ENCODE results near the gene PPAT.

Gene PPAT

DNA sequence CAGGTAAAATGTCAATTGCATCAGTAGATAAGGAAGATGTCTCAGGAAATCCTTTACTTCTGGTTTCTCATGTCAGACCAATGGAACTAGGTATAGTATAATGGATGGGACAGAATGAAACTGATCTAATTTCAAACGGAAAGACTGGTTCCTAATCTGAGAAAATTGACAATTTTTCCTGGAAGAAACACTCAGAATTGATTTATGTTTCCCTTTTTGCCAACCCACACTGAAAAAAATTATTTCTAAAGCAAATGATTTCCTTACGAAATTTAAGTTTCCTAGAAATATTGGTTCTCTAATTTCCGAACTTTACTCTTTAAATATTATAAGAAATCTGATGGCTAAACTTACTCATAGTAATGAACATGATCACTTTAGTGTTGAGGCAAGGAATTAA, 19.1 kb downstream of the PPAT start:
- no peak for TF ChIP-seq CTCF (conservative IDR thresholded peaks at IDR 0.05)
- no peak overlapping the region for H3K27ac ChIP-seq

GRCh38 chr4:56414135-56414670, 21.2 kb downstream of the PPAT start:
- no peak for TF ChIP-seq CTCF (conservative IDR thresholded peaks at IDR 0.05)
- no peak overlapping the region for H3K27ac ChIP-seq

DNA sequence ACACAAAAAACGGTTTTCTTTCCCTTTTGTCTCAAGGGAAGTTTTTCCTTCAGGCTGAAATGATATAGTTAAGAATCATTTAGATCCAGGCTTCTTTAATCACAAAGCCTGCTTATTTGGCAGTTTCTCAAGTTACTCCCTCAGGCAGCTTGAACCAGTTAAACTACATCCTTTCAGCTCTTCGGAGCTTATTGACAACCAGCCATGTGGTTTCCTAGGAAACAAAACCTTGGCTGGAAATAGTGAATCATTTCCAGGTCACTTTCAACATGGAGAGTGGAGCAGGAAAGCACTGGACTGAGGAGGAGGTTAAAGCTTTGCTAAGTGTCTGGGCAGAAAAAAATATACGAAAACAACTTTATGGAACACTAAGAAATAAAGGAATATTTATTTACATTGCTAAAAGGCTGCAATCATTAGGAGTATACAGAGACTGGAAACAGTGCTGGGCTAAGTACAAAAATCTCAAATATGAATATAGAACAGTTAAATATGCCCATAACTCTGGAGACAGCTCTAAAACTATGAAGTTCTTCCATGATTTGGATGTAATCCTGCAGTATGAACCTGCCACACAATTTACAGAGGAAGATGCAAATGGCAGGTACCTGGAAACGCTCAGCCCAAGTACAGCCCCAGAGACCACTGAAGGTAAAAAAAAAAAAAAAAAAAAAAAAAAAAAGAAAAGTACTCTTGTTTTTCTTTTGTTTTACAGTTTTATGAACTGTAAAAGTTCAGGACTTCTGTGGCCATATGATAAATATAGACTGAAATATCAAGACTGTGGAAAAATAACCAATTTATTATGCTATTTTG, 25.0 kb downstream of the PPAT start:
- H3K27ac ChIP-seq, result peak overlapping the region; percentile 76
- TF ChIP-seq CTCF (conservative IDR thresholded peaks at IDR 0.05), result no peak

GRCh38 chr4:56409511-56410090, 25.8 kb downstream of the PPAT start:
- TF ChIP-seq CTCF (conservative IDR thresholded peaks at IDR 0.05), result no peak
- H3K27ac ChIP-seq, result peak overlapping the region; percentile 76

DNA sequence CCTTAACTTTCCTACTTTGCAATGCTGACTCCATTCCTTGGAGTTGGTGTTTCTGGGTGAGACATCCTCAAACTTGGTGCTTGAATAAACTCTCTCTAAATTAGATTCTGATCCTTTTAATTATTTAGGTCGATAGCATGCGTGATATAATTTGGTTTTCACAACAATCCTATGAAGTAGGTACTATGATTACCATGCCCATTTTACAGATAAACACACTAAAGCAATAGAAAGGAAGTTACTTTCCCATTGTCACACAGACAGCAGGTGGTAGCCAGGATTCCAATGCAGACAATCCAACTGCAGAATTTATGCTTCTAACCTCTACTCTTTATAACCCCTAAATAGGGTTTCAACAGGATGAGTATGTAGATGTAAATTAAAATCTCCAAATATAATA, 26.4 kb downstream of the PPAT start:
- TF ChIP-seq CTCF (conservative IDR thresholded peaks at IDR 0.05), result no peak
- H3K27ac ChIP-seq, result peak overlapping the region; percentile 76

GRCh38 chr4:56406151-56406550, 29.3 kb downstream of the PPAT start:
- H3K27ac ChIP-seq, result no peak overlapping the region
- TF ChIP-seq CTCF (conservative IDR thresholded peaks at IDR 0.05), result no peak

DNA sequence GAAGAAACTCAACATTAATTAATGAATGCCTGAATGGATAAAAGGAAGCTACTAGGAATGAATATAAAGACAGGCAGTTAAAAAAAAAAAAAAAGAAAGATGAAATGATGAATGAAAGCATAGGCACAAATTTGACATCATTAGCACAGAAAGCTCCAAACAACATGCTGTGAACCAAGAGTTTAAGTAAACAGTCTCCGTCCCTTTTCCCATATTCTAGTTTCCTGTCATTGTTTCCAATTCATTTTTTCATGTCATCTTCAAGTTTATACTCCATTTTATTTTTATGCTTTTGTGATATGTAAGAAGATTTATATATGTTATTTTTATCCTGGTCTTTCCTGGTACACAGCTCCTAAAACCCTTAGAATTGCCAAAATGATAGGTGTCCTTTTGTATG, 30.4 kb downstream of the PPAT start:
- TF ChIP-seq CTCF (conservative IDR thresholded peaks at IDR 0.05), result no peak
- no peak overlapping the region for H3K27ac ChIP-seq

All from VCaP (cell line).